Erythroblast (primary cell): ENCODE measurements around the gene LRG1.
"Not testable (repeated sequence)": the region's sequence is repeated elsewhere in the genome, so short reads cannot be mapped to it uniquely, and the experiment has no call there.

Source experiments
- DNase-seq, 2 experiments: peaks; one replicate each; lab custom pipeline; 2025; lab: John Stamatoyannopoulos, UW
- GATA1 ChIP-seq: IDR thresholded peaks from 2 replicates; pipeline ENCODE4 v1.6.1; 2011; ENCODE audit warnings: low read depth, mild to moderate bottlenecking, control low read depth, low read length, moderate library complexity
- POLR2A ChIP-seq: IDR thresholded peaks from 2 replicates; pipeline ENCODE4 v1.6.1; 2011; ENCODE audit warnings: mild to moderate bottlenecking, low read length

Gene LRG1

DNA sequence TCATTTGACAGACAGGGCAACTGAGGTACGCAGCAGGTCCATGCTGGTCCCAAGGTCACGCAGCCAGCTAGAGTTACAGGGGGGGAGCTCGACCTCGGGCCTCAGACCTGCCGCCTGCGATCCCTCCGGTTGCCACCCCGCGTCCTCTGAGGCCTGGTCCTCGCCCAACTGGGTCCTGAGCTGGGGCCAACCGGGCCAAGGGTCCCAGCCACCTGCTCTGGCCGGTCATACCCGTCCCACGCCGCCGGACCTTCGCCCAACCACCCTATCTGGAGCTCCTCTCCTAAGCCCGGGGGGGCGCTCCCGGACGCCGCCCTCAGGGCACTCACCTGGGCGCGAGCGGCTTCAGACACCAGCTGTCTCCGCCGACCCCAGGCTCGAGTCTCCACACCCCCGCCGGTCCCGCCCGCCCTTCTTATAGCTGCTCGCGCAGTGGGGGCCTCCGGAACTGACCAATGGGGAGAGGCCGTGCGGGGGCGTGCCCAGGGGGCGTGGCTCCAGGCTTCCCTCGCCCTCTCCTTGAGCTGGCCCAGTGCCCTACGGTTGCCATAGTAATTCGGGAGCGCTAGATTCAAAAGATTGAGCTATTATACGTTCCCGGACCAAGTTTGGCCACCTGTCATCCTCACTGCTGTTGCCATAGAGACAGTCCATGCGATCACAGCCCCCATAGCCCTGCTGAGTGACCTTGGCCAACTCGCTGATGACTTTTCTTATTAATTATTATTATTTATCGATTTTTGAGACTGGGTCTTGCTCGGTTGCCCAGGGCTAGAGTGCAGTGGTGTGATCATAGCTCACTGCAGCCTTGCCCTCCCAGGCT, 4.8 kb downstream of the LRG1 start, which contains the start of gene PLIN5:
PLIN5 (minus strand) TSS at position 389 of the 823 bp plus-strand sequence. CDS start 1,150 bp downstream, outside the sequence.
- TF ChIP-seq GATA1 (no peak), POLR2A (no peak)
- peak; percentile 89 for DNase-seq

- no peak for TF ChIP-seq POLR2A
- TF ChIP-seq GATA1, result no peak
- no peak for DNase-seq
These were observed 5.9 kb downstream of the LRG1 start for GRCh38 chr19:4533835-4534424.

GRCh38 chr19:4533334-4533733, 6.5 kb downstream of the LRG1 start:
- no peak for DNase-seq
- TF ChIP-seq POLR2A, result no peak
- TF ChIP-seq GATA1, result no peak

- DNase-seq, result no peak
- TF ChIP-seq POLR2A (no peak), GATA1 (no peak)
These were observed 8.2 kb downstream of the LRG1 start for GRCh38 chr19:4531562-4532165.

- DNase-seq, result no peak
These were observed 9.8 kb downstream of the LRG1 start for GRCh38 chr19:4529924-4530522.

DNA sequence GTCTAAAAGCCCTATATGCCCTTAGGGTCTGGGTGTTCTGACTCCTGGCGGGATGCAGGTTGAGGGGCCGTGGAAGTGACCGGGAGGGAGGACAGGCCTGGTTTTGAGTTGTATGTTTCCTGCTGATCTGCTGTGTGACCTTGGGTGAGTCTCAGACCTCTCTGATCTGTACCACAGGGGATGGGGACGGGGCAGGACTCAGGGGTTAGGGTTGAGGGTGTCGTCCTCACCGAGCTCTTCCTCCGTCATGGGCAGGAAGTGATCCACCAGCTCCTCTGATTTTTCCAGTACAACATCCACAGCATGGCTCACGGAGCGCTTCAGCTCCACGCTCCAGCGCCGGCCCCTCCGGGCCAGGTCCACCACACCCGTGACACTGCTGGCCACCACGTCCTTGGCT, 11.0 kb downstream of the LRG1 start:
- TF ChIP-seq GATA1, result no peak
- no peak for TF ChIP-seq POLR2A
- DNase-seq, result no peak

More at GRCh38 chr19:4529924-4530522, 9.8 kb downstream of the LRG1 start:
- no peak for TF ChIP-seq POLR2A
- TF ChIP-seq GATA1, result no peak

DNA sequence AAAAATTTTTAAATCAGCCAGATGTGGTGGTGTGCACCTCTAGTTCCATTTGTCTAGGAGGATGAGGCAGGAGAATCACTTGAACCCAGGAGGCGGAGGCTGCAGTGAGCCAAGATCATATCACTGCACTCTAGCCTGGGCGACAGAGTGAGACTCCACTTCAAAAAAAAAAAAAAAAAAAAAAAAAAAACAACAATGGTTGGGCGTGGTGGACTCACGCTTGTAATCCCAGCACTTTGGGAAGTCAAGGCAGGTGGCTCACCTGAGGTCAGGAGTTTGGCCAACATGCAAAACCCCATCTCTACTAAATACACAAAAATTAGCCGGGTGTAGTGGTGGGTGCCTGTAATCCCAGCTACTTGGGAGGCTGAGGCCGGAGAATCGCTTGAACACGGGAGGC, 12.5 kb downstream of the LRG1 start:
- DNase-seq, result not testable (repeated sequence)

DNA sequence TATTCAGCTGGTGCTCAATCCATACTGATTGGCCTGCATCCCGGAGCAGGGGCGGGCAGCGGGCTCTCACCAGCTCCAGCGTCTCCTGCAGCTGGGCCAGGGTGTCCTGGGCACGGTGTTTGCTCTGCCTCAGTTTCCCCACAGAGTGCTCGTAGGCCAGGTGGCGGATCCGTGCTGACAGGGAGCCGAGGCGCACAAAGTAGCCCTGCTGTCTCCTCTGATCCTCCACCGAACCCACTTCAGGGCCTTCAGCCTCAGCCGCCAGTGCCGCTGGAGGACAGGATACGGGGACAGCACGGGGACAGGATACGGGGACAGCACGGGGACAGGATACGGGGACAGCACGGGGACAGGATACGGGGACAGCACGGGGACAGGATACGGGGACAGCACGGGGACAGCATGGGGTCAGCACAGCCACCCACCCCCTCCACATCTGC, 14.3 kb downstream of the LRG1 start:
- TF ChIP-seq POLR2A (no peak), GATA1 (no peak)
- no peak for DNase-seq

DNA sequence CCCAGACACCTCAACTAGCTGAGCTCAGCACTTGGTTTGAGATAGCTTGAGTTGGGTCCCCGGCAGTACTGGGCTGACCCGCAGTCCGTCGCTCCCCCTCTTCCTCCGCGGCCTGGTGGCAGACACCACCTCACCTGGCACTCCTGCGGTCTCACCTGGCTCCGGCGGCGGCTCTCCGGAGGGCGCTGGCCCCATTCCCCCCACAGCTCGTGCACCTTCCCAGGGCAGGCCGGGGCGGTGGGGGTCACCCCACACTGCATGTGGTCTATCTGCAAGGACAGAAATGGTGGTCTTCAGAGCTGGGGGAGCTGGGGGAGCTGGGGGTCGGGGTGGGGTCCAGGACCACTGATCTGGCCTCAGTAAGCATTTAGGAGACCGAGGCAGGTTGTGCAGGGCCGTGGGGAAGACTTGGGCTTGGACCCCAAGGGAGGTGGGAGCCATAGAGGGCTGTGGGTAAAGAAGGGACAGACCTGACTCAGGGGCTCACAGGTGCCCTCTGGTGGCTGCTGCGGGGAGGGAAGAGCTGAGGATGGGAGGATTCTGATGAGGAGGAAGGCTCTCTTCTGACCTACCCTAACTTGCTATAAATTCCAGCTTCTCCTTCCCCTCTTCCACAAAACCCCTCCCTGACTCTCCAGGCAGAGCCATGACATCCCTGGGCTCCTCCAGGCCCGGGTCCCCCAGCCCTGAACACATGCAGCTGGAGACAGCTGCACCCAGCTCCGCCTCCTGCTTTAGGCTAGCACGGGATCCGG, 14.9 kb downstream of the LRG1 start:
- peak; percentile 60 to 84 for DNase-seq
- no peak for TF ChIP-seq POLR2A
- TF ChIP-seq GATA1, result no peak

GRCh38 chr19:4523306-4524110, 16.3 kb downstream of the LRG1 start:
- peak; percentile 58 to 74 for DNase-seq

GRCh38 chr19:4522291-4523002, 17.4 kb downstream of the LRG1 start:
- TF ChIP-seq GATA1 (no peak), POLR2A (no peak)
- DNase-seq, result no peak

More at GRCh38 chr19:4523306-4524110, 16.3 kb downstream of the LRG1 start:
- TF ChIP-seq POLR2A (no peak), GATA1 (no peak)

GRCh38 chr19:4521888-4522242, 18.0 kb downstream of the LRG1 start:
- no peak for DNase-seq
- no peak for TF ChIP-seq POLR2A
- TF ChIP-seq GATA1, result no peak
